ENCODE data around the gene YJEFN3.

Gene YJEFN3

DNA sequence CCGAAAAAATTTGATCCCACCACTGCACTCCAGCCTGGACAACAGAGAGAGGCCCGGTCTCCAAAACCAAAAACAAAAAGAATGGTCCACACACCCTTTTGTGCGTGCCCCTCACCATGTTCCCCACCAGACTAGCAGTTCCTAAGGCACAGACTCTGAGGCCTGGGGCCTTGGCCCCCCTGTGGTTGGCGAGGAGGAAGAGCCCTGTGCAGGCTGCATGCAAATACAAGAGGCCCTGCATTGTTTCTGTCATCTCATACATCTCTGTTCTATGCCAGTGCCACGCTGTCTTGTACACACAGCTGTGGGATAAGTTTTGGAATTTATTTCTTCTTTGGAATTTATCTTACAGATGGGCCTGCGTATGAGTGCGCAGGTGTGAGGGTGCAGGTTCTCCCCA, 4.7 kb upstream of the YJEFN3 start:
- DNase-seq (ENCODE audit: low read depth) = no peak

GRCh38 chr19:19525611-19526380, 2.9 kb upstream of the YJEFN3 start:
- no peak for DNase-seq (ENCODE audit: low read depth)

DNA sequence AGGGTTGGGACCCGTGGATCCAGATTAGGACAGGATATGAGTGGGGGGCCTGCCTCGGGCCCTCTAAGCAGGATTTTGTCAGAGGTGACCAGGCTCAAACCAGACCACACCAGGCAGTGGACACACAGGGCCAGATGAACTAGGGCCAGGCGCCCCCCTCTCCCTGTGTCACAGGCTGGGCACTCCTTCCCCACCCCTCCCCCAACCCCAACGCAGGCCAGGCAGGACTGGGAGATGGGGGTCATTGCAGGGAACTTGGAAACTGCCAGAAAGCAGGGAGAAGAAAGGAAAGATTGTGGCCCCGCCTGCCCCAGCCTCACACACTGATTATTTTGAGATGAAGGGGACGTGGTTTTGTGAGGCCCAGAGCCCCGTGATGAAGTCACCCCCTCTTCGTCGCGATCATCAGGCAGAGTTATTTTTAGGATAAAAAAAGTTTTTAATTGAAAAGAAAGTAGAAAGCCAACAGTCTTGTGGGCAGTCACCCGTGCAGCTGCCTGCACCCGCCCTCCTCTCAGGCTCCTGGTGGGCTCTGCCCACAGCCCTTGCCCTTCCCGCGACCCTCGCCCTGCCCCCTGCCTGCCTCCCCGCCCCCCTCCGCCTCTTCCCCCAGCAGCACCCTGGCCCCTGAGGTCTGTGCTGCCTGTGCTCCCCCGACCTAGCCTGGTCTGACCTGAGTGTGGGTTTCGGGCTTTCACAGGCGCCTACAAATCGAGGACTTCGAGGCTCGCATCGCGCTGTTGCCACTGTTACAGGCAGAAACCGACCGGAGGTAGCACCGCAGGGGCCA, 1.9 kb upstream of the YJEFN3 start:
- DNase-seq (ENCODE audit: low read depth) = no peak

DNA sequence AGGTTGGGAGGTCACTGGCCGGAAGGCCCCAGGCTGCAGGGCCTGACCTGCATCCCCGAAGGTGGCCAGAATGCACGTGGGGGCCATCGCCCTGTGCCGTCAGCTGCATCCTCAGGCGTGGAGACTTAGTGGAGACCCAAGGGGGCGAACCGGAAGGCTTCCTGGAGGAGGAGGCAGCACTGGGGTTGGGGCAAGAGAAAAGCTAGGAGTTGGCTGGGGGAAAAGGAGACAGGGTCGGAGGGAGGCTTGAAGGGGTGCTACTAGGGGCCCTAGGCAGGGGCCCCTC, 1.4 kb upstream of the YJEFN3 start:
- DNase-seq (ENCODE audit: low read depth) = no peak

DNA sequence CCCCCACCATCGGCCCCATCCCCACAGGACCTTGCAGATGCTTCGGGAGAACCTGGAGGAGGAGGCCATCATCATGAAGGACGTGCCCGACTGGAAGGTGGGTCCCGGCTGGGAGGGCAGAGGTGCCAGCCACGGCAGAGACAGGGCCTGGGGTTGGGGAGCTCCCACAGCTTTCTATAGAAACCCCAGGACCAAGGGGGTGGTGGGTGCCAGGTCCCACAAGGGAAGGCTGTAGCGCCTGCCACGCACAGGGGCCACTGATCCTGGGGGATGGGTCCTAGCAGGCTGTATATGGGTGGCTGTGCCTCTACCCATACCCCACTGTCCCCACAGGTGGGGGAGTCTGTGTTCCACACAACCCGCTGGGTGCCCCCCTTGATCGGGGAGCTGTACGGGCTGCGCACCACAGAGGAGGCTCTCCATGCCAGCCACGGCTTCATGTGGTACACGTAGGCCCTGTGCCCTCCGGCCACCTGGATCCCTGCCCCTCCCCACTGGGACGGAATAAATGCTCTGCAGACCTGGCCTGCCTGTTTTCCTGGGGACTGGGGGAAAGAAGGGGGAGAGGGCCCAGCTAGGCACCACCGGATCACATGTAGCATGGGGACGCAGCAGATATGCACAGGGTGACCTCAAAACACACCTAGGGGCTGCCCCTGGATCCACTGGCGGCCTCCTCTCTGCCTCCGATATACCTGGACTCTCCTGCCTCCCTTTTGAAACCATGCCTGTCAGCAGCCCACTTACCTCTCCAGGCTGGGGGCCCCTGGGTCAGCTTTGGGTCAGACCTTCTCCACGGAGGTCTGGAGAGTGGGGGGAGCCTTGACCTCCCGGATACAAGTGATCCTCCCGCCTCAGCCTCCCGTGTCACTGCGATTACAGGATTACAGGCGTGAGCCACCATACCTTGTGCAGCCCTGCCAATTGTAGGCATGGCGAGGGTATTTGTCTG, 761 bp upstream of the YJEFN3 start:
- no peak for DNase-seq (ENCODE audit: low read depth)

DNA sequence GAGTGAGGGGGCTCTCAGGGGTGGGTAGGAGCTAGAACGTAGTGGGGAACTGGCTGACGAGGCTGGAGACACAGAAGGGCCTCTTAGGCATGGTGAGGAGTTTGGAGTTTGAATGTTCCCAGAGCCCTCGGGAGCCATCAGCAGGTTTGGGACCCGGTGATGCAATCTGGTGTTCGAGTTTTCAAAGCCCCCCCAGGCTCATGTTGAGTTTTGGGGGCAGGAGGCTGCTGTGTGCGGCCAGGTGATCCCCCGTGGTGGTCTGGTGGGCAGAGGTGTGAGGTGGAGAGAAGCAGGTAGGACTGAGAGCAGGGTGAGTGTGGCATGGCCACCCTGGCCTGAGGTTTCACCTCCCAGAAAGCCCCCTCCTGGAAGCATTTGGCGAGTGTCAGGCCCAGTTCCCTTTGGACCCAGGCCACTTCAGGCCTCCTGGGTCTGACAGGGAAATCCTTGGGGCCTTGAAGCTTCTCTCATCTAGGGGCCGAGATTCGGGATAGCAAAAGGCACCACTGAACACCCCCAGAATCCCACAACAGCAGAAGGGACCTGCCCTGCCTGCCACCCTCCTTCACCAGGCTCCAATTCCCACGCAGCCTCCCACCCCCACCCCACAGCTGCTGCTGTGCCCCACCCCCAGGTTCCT, 1.2 kb downstream of the YJEFN3 start:
- no peak for DNase-seq (ENCODE audit: low read depth)

- DNase-seq (ENCODE audit: low read depth) = no peak
Observed at GRCh38 chr19:19530423-19530804, 1.7 kb downstream of the YJEFN3 start.

DNA sequence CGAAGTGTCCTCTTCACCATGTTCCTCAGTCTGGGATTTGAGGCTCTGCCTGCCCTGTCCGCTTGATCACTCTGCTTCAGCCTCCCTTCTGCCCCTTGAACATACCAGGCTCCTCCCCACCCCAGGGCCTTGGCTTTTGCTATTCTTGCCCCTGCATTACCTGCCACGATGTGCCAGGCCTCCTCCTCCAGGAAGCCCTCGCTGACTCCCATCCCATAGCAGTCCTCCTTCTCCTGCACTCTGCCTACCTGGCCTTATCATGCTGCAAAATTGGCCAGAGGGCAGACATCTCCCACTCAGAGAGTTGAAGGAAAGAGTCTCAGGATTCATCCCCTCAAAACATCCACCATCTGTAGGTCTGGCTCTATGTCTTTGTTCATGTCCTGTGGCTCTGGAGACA, 2.2 kb downstream of the YJEFN3 start:
- DNase-seq (ENCODE audit: low read depth) = no peak

GRCh38 chr19:19531951-19532805, 3.5 kb downstream of the YJEFN3 start:
- DNase-seq (ENCODE audit: low read depth) = peak; percentile 35

- DNase-seq (ENCODE audit: low read depth) = no peak
Observed at GRCh38 chr19:19532806-19533701, 4.3 kb downstream of the YJEFN3 start.

GRCh38 chr19:19533841-19534240, 5.1 kb downstream of the YJEFN3 start:
- DNase-seq (ENCODE audit: low read depth) = no peak

- no peak for DNase-seq (ENCODE audit: low read depth)
Observed at GRCh38 chr19:19534556-19535265, 6.0 kb downstream of the YJEFN3 start.

DNA sequence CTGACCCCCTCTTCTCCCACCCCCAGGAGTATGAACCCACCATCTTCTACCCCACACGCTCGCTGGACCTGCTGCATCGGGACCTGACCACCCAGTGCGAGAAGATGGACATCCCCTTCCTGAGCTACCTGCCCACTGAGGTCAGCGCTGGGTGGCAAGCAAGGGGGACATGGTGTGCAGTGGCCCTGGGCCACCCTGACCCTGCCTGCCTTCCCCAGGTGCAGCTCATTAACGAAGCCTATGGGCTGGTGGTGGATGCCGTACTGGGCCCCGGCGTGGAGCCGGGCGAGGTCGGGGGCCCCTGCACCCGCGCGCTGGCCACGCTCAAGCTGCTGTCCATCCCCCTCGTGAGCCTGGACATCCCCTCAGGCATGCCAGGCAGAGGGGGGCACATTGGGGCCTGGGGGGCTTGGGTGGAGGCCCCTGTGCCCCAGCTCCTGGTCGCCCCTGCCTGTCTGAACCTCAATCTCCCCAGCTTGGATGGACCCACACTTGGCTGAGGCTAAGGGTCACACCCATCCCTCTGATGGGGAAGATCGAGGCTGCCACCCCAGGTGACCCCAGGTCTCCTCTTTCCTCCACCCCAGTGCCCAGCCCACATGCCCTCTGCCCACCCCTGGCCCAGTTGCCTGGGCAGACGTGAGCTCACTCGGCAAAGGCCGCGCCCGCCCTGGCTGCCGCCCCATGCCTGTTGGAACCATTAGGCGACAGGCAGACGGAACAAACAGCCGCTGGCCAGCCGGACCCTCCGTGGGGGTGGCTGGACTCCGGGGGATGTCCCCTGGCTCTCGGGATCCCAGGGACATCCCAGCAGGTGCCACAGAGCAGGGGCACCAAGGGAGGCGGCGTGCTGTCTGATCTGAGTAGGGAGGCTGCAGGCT, 6.8 kb downstream of the YJEFN3 start:
- no peak for DNase-seq (ENCODE audit: low read depth)

DNA sequence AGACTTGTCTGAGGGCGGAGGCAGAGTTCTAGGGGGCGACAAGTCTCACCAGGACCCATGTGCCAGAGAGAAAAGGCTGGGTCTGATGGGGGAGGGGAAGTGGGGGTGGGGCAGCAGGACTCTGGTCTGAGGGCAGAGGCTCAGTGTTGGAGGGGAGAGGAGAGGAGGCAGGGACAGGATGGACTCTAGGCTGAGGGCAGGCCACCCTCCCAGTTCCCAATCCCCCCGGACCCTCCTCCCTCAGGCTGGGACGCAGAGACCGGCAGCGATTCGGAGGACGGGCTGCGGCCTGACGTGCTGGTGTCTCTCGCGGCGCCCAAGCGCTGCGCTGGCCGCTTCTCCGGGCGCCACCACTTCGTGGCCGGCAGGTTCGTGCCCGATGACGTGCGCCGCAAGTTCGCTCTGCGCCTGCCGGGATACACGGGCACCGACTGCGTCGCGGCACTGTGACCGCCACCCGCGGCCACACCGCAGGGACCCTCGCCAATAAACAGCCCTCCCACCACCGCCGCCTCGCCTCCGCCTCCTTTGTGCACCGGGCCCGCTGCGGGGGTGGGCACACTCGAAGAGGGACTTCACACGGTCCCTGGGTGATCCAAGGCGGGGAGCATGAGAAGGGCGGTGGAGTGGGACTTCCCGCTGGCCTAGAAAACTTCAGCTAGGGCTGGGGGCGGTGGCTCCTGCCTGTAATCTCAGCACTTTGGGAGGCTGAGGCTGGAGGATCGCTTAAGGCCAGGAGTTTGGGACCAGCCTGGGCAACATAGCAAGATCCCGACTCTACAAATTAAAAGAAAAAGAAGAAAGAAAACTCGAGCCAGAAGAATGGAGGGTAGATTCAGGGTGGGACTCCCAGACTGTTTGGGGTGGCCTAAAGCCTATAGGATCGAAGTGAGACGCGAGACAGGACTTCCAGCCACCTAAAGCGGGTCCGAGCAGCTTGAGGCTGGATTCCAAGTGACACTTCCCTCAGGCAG, 8.7 kb downstream of the YJEFN3 start:
- no peak for DNase-seq (ENCODE audit: low read depth)

GRCh38 chr19:19538061-19538784, 9.5 kb downstream of the YJEFN3 start, which contains the start of gene CILP2:
CILP2 (plus strand) TSS chr19:19538265; CDS start chr19:19538350, 85 bp downstream.
- no peak for DNase-seq (ENCODE audit: low read depth)

- no peak for DNase-seq (ENCODE audit: low read depth)
Observed at GRCh38 chr19:19538785-19539166, 10.1 kb downstream of the YJEFN3 start.

DNA sequence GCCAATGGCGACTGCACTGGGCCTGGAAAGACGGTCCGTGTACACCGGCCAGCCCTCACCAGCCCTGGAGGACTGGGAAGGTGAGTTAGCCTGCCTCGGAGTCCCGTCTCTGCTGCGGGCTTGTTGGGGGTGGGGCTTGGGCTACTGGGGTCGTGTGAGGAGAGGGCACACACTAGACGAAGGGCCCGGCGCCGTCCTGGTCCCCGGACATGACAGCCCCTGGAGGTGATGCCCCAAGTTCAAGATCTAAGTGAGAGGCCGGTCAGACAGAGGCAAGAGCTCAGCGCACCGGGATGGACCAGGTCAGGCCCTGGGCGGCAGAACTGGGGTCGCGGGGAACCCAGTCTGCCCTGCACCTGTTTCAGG, 11.0 kb downstream of the YJEFN3 start:
- DNase-seq (ENCODE audit: low read depth) = no peak
